Right ventricle myocardium inferior (tissue), 1 donor: Measurements from ENCODE around the gene GEMIN2. TPM values are rescaled to one million over a fixed set of nuclear protein-coding genes. Genes with fewer than 3 reads are reported as not detected.

Experiments used
- total RNA-seq: library from RNA; stranded (reverse); fragmentation: NEBNext Ultra II Directional; extraction: Animal tissue kit (Norgen Biotek cat#: 25700); gene quantifications from one replicate; pipeline ENCODE4 v1.2.1, GENCODE V29; 2021
- donor health status: DM: no; HTN: yes; CAD: no; lungs with severe emphysema.

GEMIN2 gene
- total RNA-seq, 1 donor from 2014 or later = 7.0 TPM

Other genes with a start within 250 kb of the GEMIN2 start
- 86.0 TPM for gene SEC23A, start 11.1 kb upstream of the GEMIN2 start, total RNA-seq
- gene TRAPPC6B, start 56.0 kb downstream of the GEMIN2 start, total RNA-seq = 23.6 TPM
- 21.7 TPM for gene PNN, start 60.9 kb downstream of the GEMIN2 start, total RNA-seq
- gene MIA2, start 119.6 kb downstream of the GEMIN2 start, total RNA-seq = 22.2 TPM